Transverse colon (tissue), 4 donors: ENCODE measurements around the gene OPRM1. TPM values are rescaled to one million over a fixed set of nuclear protein-coding genes. Genes with fewer than 3 reads are reported as not detected.

Experiments used
- DNase-seq: peaks from one replicate; pipeline ENCODE4 v3.0.0-alpha.2; 2019
- H3K27ac ChIP-seq, 4 donors: fragments of 200-600 bp; sonication (generic); 2 replicates each; pipeline ENCODE4 v1.5.1; 2016 to 2018; ENCODE audit warnings: inconsistent platforms in 4 of 4
- H3K27me3 ChIP-seq: fragments of 200-600 bp; sonication (generic); 2 replicates; pipeline ENCODE4 v1.5.1; 2017; ENCODE audit warnings: inconsistent platforms
- H3K36me3 ChIP-seq, 4 donors: fragments of 200-600 bp; sonication (generic); 2 replicates each; pipeline ENCODE4 v1.5.1; 2017 to 2019; ENCODE audit warnings: inconsistent platforms in 4 of 4
- H3K4me1 ChIP-seq, 4 donors: fragments of 200-600 bp; sonication (generic); 2 replicates each; pipeline ENCODE4 v1.5.1; 2017 to 2020; ENCODE audit warnings: inconsistent platforms in 4 of 4
- H3K4me3 ChIP-seq, 4 donors: fragments of 200-600 bp; sonication (generic); 1 replicate in 1 of 4; 2 replicates in 3 of 4; pipeline versions ENCODE4 v1.5.1 to v1.6.1; 2017 to 2019; ENCODE audit warnings: inconsistent platforms in 4 of 4
- H3K9me3 ChIP-seq, 2 donors: fragments of 200-600 bp; sonication (generic); 2 replicates each; pipeline ENCODE4 v1.5.1; 2017 to 2019; ENCODE audit warnings: inconsistent platforms in 2 of 2
- EP300 ChIP-seq: sonication (generic); formaldehyde crosslinking; IDR thresholded peaks from one replicate; pipeline ENCODE4 v1.6.1; 2017; ENCODE audit warnings: antibody characterized with exemption, low read depth
- POLR2A ChIP-seq: fragments of 450-650 bp; IDR thresholded peaks from one replicate; pipeline ENCODE4 v1.6.1; 2016; ENCODE audit warnings: antibody characterized with exemption, mild to moderate bottlenecking, moderate library complexity
- POLR2AphosphoS5 ChIP-seq, 3 donors: sonication (generic); formaldehyde crosslinking; IDR thresholded peaks; one replicate each; pipeline ENCODE4 v1.6.1; 2016; ENCODE audit warnings: antibody characterized with exemption in 3 of 3
- WGBS, 2 donors: methylation state at CpG; one replicate each; pipeline ENCODE4 v1.1.5; 2018; ENCODE audit warnings: low coverage in 1 of 2; 5-methylcytosine and 5-hydroxymethylcytosine counted together
- in situ Hi-C, 4 donors: fragments of 200-750 bp; cut with MboI; loops; one replicate each; pipeline versions ENCODE4 v1.15.0 to v1.15.1; 2017; ENCODE audit warnings: low sequenced_read_pairs in 3 of 4, low pct_ligation_motif_present in 1 of 4, low pct_unique_long_range_greater_than_20kb in 1 of 4
- intact Hi-C: fragments of 100-400 bp; cut with DNase I; formaldehyde crosslinking; loops from one replicate; pipeline ENCODE4 v1.15.1; 2023; ENCODE audit warnings: low total_unique reads
- total RNA-seq, 4 donors: library from RNA; depleted of rRNA; stranded (reverse); fragments of >200 nt; gene quantifications; one replicate each; pipeline ENCODE4 v1.1.0, GENCODE V29; 2016
- TF ChIP-seq, protein P1 (sequence below), 5 experiments: fragments of 200-600 bp in 3 of 5; fragments of 450-650 bp in 2 of 5; sonication (generic) in 3 of 5; IDR thresholded peaks; 1 replicate in 2 of 5; 2 replicates in 3 of 5; pipeline ENCODE4 v1.5.1; 2016 to 2017; ENCODE audit warnings: antibody characterized with exemption in 5 of 5, inconsistent platforms in 3 of 5, mild to moderate bottlenecking in 2 of 5, moderate library complexity in 1 of 5

OPRM1 gene
- total RNA-seq, 4 donors from 2014 or later: 0.64 TPM; not detected in 3

DNA sequence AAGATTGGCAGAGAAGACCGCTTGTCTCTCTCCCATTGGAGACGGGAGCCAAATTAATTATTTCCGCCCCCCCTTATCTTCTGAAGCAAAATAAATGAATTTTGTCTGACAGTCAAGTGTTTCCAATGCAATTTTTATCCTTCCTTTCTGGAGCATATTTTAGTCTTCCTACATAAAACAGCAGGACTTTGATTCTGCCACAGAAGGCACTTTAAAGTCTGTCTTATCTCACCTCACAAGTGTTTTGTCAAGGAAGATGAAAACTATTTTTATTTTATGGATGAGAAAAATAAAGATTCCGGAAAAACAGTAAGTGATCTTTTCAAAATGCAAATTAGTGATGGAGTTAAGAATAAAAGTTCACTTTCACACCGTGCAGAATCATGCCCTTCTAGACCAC, 140.4 kb downstream of the OPRM1 start:
- Histone ChIP-seq H3K9me3 (peaks cover 0 to 5% of the 10 kb centered on the region in 2 donors), H3K4me1 (no peaks in the 10 kb centered on the region), H3K27me3 (no peaks in the 10 kb centered on the region), H3K36me3 (no peaks in the 10 kb centered on the region), H3K4me3 (no peak overlapping the region), H3K27ac (no peak overlapping the region)
- in situ Hi-C loops (no loop called here), intact Hi-C loops (no loop called here)
- TF ChIP-seq, protein P1, sequence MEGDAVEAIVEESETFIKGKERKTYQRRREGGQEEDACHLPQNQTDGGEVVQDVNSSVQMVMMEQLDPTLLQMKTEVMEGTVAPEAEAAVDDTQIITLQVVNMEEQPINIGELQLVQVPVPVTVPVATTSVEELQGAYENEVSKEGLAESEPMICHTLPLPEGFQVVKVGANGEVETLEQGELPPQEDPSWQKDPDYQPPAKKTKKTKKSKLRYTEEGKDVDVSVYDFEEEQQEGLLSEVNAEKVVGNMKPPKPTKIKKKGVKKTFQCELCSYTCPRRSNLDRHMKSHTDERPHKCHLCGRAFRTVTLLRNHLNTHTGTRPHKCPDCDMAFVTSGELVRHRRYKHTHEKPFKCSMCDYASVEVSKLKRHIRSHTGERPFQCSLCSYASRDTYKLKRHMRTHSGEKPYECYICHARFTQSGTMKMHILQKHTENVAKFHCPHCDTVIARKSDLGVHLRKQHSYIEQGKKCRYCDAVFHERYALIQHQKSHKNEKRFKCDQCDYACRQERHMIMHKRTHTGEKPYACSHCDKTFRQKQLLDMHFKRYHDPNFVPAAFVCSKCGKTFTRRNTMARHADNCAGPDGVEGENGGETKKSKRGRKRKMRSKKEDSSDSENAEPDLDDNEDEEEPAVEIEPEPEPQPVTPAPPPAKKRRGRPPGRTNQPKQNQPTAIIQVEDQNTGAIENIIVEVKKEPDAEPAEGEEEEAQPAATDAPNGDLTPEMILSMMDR (IDR thresholded peaks at IDR 0.05): no peak
- no peak for TF ChIP-seq POLR2AphosphoS5 (IDR thresholded peaks at IDR 0.05)
- no peak for TF ChIP-seq POLR2A
- no peak for TF ChIP-seq EP300
- no peak for DNase-seq
- 74 to 86% methylated on average over 5 of the region's 5 CpGs for WGBS, 2 donors

DNA sequence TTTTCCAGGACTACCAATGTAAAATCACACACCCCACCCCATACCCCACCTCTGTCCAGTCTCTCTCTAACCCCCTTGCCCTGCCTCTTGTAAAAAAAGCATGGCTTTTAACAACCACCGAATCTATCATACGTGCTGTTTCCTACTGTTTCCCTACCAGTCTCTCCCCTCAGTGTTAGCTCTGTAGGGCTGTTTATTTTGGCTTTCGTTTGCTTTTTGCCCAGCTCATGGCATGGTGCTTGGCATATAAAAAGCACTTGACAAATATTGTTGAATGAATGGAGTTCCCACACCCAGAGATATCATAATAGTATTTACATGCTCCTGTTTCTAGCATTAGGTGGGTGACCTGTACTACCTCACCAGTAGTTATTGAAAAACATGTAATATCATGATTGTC, 148.2 kb downstream of the OPRM1 start:
- no peak for TF ChIP-seq POLR2AphosphoS5 (IDR thresholded peaks at IDR 0.05)
- no peak for TF ChIP-seq EP300
- no peak for TF ChIP-seq POLR2A
- TF ChIP-seq, protein P1 (IDR thresholded peaks at IDR 0.05): no peak
- WGBS, 2 donors: 35 to 64% methylated on average over 3 of the region's 3 CpGs
- no peak for DNase-seq
- intact Hi-C loops: no loop called here
- in situ Hi-C loops: no loop called here
- Histone ChIP-seq H3K27me3 (no peaks in the 10 kb centered on the region), H3K27ac (no peak overlapping the region), H3K9me3 (peaks cover 0 to 5% of the 10 kb centered on the region in 2 donors), H3K4me1 (no peaks in the 10 kb centered on the region), H3K36me3 (no peaks in the 10 kb centered on the region), H3K4me3 (no peak overlapping the region)

DNA sequence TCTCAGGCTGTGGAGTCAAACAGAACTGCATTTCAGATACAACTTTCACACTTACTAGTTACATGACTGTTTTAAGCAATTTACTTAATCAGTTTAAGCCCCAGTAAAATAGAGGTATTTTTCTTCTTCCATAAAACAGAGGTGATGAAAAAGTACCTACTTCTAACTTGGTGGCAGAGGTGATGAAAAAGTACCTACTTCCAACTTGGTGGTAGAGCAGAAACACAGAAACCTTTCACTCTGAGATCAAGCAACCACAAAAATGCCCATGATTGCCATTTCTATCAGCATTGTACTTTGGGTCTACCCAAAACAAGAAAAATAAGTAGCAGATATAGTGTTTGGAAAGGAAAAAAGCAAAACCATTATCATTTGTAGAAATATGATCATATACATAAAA, 148.7 kb downstream of the OPRM1 start:
- no peak overlapping the region for H3K4me3 ChIP-seq
- no peak for DNase-seq
- no peak overlapping the region for H3K27ac ChIP-seq
- intact Hi-C loops (no loop called here), in situ Hi-C loops (no loop called here)
- TF ChIP-seq EP300: no peak
- no peak for TF ChIP-seq POLR2AphosphoS5 (IDR thresholded peaks at IDR 0.05)
- no peak for TF ChIP-seq POLR2A
- TF ChIP-seq, protein P1 (IDR thresholded peaks at IDR 0.05): no peak
- peaks cover 0 to 2% of the 10 kb centered on the region in 2 donors for H3K9me3 ChIP-seq
- no peaks in the 10 kb centered on the region for H3K4me1 ChIP-seq
- no peaks in the 10 kb centered on the region for H3K27me3 ChIP-seq
- H3K36me3 ChIP-seq: no peaks in the 10 kb centered on the region

DNA sequence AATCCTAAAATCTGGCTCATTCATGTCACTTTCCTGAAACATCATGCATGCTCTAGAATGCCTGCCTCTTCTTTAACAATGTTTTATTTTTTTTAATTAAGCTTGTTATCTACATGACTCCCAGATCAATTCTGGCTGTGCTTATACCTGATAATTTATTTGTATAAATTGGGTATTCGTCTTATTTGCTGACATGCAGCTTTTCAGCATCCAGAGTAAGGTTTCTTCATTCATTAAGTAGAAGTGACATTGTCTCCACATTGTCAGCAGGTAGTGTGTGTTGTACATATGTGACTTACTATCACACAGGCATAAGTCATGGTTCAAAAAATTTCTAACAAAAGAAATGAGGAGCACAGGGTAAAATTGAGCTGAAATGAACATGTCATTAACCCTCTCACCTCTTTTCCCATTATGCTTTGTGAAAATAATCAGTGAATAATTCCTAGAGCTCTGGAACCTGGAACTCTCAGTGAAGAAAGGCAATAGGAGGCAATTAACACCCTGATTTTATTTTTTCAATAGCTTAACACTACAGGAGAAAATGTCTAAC, 157.4 kb downstream of the OPRM1 start:
- Histone ChIP-seq H3K36me3 (no peaks in the 10 kb centered on the region), H3K4me3 (no peak overlapping the region), H3K4me1 (no peaks in the 10 kb centered on the region), H3K27me3 (no peaks in the 10 kb centered on the region), H3K9me3 (no peaks in the 10 kb centered on the region), H3K27ac (no peak overlapping the region)
- DNase-seq: no peak
- TF ChIP-seq EP300 (no peak), POLR2A (no peak), POLR2AphosphoS5 (IDR thresholded peaks at IDR 0.05) (no peak)
- TF ChIP-seq, protein P1 (IDR thresholded peaks at IDR 0.05): no peak
- in situ Hi-C loops: no loop called here
- intact Hi-C loops: no loop called here
- WGBS, 2 donors: 67 to 83% methylated on average over 1 of the region's 1 CpG
